Measurements from ENCODE around the gene BMP6. TPM values are rescaled to one million over a fixed set of nuclear protein-coding genes. Genes with fewer than 3 reads are reported as not detected.
A peak's percentile ranks its signal among the peaks of the same experiment; 100 is the strongest.

The BMP6 gene
- total and polyA plus RNA-seq, 2 donors (not counting 3 experiments of a cell fraction or from before 2014, with no cell fraction given), result 221 to 276 TPM

DNA sequence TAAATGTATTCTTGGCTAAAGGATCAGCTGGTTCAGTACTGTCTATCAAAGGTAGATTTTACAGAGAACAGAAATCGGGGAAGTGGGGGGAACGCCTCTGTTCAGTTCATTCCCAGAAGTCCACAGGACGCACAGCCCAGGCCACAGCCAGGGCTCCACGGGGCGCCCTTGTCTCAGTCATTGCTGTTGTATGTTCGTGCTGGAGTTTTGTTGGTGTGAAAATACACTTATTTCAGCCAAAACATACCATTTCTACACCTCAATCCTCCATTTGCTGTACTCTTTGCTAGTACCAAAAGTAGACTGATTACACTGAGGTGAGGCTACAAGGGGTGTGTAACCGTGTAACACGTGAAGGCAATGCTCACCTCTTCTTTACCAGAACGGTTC lies 154.8 kb downstream of the BMP6 start:
- FAIRE-seq (no peak), DNase-seq (ENCODE audit: low read depth, low spot score) (no peak)
- dilution Hi-C loops (cut with MboI; ENCODE audit: extremely low pct_ligation_motif_present, low sequenced_read_pairs) (loop anchor here (25.0 kb wide), 1 partner anchor 132 kb away; no protein-coding TSS in a partner anchor), intact Hi-C loops (cut with micrococcal nuclease) (no loop called here)
- Histone ChIP-seq H3K9me3 (replicated peaks; ENCODE audit: control insufficient read depth, insufficient read depth, low read length) (no peaks in the 10 kb centered on the region), H3K9ac (replicated peaks; ENCODE audit: extremely low read depth, insufficient read depth, low read length) (no peak overlapping the region), H3K4me3 (replicated peaks in 1 of 3; ENCODE audit: insufficient read depth in 1 of 3, low read depth in 1 of 3, low read length in 3 of 3) (no peak overlapping the region), H2AFZ (ENCODE audit: low read depth, low read length) (no peak overlapping the region), H3K4me2 (ENCODE audit: insufficient read depth, low read length) (no peak overlapping the region), H3K27ac (ENCODE audit: insufficient read depth, low read depth, low read length) (peak overlapping the region; percentile 7), H3K36me3 (ENCODE audit: control insufficient read depth in 2 of 2, extremely low read depth in 1 of 2, insufficient read depth in 2 of 2, low read length in 2 of 2) (peaks cover 65% of the 10 kb centered on the region in 2 experiments), H3K27me3 (ENCODE audit: control insufficient read depth in 2 of 2, insufficient read depth in 2 of 2, low read length in 2 of 2) (no peaks in the 10 kb centered on the region), H3K4me1 (ENCODE audit: control insufficient read depth, extremely low read depth, insufficient read depth, low read length) (peaks cover 14% of the 10 kb centered on the region), H3K9me1 (replicated peaks; ENCODE audit: control insufficient read depth, extremely low read depth, insufficient read depth, low read length) (no peaks in the 10 kb centered on the region), H4K20me1 (replicated peaks; ENCODE audit: control insufficient read depth, extremely low read depth, insufficient read depth, low read length) (peaks cover 2% of the 10 kb centered on the region), H3K79me2 (ENCODE audit: control insufficient read depth, insufficient read depth, low read length) (peaks cover 3% of the 10 kb centered on the region)
- ChIA-PET CTCF (interaction anchor here (1.0 to 3.9 kb wide), 4 partner anchors 111 to 158 kb away, joined by 4 to 17 read pairs (median 10); no protein-coding TSS in a partner anchor), POLR2A (no interaction called here)
- TSS peak; percentile 50 for BruUV-seq (replicated peaks)
- TF ChIP-seq, protein P1, sequence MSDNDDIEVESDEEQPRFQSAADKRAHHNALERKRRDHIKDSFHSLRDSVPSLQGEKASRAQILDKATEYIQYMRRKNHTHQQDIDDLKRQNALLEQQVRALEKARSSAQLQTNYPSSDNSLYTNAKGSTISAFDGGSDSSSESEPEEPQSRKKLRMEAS (IDR thresholded peaks at IDR 0.05; ENCODE audit: insufficient read depth, insufficient read length), result no peak
- TF ChIP-seq POLR2A (IDR thresholded peaks at IDR 0.05; ENCODE audit: low read depth, low read length) (peak; percentile 71), FOS (IDR thresholded peaks at IDR 0.05; ENCODE audit: borderline replicate concordance, insufficient read depth, low read length) (no peak), GATA2 (IDR thresholded peaks at IDR 0.05; ENCODE audit: insufficient read depth, insufficient read length, low read depth, low read length) (no peak), JUN (IDR thresholded peaks at IDR 0.05; ENCODE audit: borderline replicate concordance, insufficient read depth, insufficient read length, low read depth) (no peak), POLR2AphosphoS5 (IDR thresholded peaks at IDR 0.05; ENCODE audit: insufficient read depth, low read depth, low read length) (no peak), EZH2 (IDR thresholded peaks at IDR 0.05; ENCODE audit: borderline replicate concordance, low read depth, low read length, severe bottlenecking) (no peak)

Measured in endothelial cell of umbilical vein (primary cell).